GM19328 (cell line): ENCODE data around the gene KISS1R.
"Not testable (repeated sequence)": the region's sequence is repeated elsewhere in the genome, so short reads cannot be mapped to it uniquely, and the experiment has no call there.

Source experiments
- ATAC-seq: cut with Tn5 transposase; IDR thresholded peaks from one replicate; pipeline ENCODE4 v1.9.1; 2021; ENCODE audit warnings: mild to moderate bottlenecking, moderate library complexity; ENCODE audit not compliant: unreplicated experiment

The KISS1R gene

DNA sequence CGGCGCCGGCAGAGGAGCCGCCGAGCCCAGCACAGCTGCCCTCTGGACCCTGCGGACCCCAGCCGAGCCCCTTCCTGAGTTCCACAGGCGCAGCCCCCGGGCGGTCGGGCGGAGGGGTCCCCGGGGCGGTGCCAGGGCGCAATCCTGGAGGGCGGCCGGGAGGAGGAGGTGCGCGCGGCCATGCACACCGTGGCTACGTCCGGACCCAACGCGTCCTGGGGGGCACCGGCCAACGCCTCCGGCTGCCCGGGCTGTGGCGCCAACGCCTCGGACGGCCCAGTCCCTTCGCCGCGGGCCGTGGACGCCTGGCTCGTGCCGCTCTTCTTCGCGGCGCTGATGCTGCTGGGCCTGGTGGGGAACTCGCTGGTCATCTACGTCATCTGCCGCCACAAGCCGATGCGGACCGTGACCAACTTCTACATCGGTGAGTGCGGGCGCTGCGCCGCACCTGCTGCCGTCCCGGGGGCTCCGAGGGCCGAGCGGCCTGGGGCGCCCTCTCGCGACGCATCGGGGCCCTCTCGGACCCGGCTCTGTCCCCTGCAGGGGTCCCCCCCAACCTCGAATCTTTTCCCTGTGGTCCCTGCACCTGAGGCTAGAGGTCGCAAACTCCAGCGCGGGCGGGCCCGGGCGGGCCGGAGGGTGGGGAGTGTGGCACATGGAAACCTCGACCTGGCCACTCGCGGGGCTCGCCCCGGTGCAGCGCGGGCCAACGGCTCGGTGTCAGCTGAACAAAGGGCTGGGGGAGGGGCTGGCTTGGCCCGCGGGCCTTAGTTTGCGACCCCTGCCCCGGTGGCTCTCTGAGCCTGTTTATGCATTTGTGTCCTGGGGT is at the start of gene KISS1R:
TSS of gene KISS1R (plus strand) at position 11 of the 829 bp plus-strand sequence. CDS start at position 181, 170 bp downstream.
- no peak for ATAC-seq

DNA sequence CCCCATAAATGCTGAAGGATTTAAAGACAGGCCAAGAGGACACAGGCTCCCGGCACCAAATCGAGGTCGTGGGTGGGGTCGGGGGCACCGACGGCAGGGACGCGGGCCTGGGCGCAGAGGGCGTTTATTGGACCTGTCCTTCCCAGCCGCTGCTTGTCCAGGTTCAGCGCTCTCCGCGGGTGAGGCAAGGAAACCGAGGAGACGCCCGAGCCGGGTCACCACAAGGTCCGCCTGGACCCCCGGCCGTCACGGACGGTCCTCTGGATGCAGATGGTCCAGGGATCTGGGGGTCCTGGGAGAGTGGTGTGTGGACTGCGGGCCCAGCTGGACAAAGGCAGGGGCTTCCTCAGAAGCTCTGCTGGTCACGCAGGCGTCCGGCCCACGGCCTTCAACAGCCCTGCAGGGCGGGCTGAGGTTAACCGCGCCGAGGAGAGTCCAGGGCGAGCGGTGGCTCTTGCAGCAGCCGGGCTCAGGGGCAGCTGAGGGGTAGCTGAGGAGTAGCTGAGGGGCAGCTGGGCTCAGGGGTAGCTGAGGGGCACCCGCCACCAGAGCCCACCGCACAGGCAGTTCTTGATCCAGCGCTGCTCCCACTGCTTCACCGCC is 49.2 kb upstream of the KISS1R start:
- ATAC-seq, result no peak

DNA sequence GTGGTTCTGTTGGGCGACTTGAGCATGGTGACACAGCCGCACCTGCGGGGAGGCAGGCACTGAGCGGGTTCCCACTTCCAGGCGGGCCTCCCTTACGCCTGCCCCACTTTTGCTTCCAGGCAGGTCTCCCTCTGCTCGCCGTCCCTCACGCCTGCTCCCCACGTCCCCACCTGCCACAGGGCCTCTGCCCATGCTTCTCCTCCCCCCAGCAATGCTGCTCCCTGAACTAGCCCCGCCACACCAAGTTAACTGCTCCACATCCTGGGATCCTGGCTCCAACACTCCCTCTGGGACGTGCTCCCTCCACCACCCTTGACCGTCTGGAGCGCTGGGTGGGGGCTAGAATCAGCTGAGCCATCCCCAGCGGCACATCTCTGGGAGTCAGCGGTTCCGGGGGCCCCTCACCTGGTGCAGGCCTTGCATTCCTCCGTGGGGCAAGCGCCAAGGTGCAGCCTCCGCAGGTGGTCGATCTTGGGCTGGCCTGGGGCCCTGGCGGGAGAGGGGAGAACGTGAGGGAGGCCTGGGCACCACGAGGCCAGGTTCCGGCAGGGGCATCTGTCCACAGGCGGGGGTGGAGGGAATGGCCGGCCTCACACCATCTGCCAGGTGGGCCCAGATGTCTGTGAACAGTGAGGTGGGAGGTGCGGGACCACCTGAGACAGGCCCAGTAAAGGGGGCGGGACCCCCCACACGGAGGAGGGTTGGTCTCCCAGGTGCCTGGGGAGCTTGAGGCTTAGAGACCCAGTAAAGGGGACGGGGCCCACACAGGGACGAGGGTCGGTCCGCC is 48.5 kb upstream of the KISS1R start:
- ATAC-seq, result no peak

DNA sequence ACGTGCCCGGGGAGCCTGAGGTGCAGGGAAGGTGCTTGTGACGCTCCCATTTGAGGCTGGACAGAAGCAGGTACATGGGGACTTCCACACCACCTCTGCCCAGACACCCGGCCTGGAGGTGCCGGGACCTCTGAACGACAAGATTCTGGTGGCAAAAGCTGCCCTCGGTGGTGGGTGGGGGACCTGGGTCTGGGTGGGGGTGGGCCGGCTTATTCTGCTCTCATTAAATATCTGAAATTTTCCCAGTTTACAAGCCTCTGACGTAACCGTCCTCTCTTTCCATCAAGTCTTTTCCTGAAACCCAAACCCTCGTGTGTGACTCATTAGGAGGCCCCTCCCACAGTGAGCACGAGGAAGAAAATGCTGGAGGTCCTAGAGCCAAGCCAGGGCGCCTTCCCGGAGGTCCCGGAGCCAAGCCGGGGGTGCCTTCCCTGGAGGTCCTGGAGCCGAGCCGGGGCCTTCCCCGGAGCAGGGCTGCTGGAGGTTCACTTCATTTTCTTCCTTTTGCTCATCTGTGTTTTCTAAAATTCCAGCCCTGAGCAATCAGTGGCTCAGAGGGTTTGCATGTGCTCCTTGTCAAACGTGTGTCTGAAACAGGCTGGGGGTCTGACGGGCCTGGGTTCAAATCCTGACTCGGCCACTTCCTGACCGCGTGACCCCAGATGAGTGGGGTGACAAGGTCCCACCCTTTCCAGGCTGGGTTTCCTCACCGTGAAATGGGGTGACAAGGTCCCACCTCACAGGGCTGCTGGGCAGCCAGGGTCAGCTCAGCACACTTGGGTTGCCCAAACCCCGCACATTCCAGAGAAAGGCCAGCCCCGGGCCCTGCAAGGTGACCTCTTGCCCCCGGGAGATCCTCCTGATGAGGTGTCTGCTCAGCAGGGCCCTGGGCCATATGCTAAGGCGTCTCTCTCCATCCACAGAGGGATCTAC is 47.6 kb upstream of the KISS1R start:
- ATAC-seq, result no peak

DNA sequence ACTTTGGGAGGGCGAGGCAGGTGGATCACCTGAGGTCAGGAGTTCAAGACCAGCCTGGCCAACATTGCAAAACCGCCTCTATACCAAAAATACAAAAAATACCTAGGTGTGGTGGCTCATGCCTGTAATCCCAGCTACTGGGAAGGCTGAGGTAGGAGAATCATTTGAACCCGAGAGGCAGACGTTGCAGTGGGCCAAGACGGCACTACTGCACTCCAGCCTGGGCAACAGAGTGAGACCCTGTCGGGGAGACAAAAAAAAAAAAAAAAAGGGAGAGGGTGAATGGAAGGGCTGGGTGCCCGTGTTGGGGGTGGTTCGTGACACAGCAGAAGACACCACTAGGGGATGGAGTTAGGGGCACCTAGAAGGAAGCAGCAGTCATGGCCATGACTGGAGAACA is 46.8 kb upstream of the KISS1R start:
- no peak for ATAC-seq

DNA sequence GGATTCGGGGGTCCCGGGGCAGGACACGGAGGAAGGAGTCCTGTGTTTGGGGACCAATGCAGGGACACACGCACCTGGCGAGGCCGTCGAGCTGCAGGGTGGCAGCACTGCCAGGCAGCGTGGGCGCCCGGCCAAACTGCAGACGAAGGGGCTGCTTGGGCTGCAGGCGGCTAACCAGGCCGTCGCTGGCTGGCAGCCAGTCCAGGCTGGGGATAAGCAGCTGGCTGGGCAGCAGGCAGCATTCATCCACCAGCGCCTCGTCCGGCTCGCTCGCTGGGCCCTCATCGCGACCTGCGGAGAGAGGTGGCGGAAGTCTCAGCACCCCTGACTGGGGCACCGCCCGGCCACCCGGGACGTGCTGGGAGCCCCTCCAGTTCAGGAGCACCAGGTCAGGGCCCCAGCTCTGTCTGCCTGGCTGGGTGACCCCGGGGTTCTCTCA is 46.2 kb upstream of the KISS1R start:
- ATAC-seq, result no peak

DNA sequence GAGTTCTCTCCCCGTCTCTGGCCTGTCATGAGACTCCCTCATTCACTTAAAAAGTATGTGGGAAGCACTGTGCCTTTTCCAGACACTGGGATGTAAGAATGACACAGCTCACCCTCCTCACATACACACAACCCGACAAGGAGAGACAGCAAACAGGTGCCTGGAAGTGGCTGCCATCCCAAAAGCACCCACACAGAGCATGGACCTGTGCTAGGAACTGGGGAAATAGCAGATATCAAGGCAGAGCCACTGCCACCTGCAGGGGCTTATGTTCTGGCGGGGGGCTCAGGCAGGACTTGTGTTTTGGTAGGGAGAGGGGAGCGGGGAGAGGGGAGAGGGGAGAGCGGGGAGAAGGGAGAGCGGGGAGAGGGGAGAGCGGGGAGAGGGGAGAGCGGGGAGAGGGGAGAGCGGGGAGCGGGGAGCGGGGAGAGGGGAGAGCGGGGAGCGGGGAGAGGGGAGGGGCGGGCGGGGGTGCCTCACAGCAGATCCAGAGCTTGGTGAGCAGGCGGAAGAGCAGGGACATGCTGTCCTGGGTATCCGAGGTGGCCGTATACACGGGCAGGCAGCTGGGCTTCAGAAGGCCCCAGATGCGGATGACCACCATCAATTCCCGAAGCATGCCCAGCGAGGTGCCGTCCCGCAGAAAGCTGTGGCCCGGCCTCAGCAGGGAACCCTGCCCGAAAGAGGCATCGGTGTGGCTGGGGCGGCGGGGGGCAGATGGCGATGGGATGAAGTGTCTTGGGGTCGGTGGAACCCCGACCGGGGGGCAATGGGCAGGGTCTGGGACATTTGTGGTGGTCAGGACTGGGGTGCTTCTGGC is 45.5 kb upstream of the KISS1R start:
- ATAC-seq, result no peak

DNA sequence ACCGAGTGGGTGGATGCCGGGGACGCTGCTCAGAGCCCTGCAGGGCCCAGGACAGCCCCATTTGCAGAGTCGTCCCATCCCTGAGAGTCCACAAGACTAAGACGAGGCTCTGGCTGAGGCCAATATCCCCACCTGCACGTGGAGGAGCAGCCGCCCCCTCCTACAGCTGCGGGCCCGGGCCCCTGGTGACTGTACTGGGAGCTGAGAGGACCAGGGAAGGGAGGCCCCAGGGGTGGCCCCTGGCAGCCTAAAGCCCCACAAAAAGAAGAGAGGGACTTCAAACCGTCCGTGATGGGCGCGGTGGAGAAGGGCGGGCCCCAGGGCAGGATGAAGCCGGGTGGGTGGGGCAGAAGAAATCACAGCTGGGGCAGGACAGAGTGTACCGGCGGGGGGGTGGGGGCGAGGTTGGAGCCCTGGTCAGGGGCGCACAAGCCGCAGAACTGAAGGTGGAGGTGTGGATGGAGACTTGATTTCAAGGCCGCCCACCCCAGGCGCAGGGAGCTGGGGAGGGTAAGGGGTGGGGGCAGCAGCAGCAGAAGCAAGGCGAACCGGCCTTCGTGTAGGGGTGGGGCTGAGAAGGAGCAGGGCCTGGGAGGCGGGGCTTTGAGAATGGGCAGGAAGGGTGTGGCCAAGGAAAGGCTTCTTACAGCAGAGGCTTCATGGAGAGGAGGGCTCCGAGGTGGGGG is 44.7 kb upstream of the KISS1R start:
- ATAC-seq, result no peak

DNA sequence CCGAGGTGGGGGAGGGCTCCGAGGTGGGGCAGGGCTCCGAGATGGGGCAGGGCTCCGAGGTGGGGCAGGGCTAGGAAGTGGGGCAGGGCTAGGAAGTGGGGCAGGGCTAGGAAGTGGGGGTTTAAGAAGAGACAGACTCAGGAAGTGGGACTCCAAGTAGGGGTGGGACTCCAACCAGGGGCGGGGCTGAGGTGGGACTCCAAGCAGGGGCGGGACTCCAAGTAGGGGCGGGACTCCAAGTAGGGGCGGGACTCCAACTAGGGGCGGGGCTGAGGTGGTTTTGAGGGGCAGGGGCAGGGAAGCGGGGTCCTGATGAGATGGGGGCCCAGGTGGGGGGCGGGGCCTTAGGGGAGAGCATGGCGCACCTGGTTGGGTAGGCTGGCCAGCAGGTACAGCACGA is 44.0 kb upstream of the KISS1R start:
- ATAC-seq, result no peak

DNA sequence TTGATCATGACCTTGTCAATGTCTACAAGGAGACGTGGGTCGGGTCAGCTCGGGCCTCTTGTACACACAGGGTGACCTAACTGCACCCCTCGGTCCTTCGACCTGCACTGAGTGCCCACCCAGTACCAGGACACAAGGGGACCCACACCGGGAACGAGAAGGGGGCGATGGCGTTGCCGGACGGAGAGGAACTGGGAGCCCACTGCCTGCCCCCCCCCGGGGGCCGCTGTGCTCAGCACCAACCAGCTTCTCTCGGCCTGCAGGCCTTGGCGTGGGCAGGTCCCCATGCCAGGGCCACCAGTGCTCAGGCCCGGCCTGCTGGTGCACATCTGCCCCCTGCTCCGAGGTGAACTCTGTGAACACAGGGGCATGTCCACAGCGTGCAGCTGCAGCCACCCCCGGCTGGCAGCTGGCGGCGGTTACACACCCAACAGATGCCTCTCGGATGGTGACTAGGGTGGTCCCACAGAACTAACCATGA is 43.5 kb upstream of the KISS1R start:
- ATAC-seq, result no peak

DNA sequence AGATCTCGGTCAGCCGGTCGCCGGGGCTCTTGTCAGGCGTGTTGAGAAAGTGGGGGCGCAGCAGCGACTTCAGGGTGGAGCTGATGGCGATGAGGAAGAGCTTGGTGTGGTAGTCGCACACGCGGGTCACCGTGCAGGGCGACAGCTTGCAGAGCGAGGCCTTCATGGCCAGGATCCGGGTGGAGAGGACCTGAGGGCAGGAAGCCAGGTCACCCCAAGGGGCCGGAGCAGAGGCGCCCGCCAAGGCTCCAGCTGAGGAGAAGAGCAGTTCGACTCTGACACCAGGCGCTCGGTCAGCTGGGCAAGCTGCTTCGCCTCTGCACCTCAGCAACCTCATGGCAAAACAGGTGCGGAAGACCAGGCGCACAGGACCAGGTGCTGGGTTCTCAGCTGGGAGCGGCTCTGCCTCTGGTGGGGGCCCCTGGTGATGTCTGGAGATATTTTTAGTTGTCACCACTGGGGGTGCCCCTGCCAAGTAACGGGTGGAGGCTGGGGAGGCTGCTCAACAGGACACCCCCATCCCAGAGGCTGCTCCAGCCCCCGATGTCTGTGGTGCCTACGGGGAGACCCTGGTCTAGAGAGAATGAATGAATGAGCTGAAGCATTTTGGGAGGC is 41.8 kb upstream of the KISS1R start:
- no peak for ATAC-seq

DNA sequence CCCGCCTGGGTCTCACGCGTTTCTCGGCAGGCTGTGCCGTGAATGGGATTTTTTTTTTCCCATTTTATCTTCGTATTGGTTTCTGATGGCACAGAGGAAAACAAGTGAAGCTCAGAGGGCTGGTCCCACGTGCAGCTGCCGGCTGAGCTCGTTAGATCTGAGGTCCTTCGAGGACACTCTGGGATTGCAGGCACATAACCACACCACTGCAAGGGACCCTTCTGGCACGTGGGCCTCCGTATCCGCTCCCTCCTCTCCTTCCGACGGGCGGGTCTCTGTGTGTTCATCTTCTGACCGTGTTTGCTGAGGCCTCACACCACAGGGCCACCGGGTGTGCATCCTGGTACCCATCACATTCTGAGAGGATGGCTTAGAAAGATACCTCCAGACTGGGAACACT is 41.0 kb upstream of the KISS1R start:
- no peak for ATAC-seq

DNA sequence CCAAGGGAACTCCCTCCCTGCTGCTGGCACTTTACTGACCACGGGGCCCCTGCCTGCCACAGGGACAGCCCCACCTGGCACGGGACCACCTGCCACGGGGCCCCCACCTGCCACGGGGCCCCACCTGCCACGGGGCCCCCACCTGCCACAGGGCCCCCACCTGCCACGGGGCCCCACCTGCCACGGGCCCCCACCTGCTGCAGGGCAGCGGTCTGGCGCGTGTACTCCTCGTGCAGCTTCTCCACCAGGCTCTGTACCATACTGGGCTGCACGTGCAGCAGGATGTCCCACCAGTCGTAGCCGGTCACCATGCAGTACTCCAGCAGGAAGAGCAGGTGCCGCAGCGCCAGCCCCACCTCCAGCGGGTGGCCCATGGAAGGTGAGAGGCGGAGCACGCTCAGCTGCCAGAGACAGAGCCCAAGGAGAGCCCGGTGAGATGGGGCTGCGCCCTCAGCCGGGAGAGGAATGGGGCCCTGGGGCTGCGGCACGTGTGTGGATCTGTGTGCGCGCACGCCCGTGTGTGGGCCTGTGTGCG is 40.3 kb upstream of the KISS1R start:
- no peak for ATAC-seq

DNA sequence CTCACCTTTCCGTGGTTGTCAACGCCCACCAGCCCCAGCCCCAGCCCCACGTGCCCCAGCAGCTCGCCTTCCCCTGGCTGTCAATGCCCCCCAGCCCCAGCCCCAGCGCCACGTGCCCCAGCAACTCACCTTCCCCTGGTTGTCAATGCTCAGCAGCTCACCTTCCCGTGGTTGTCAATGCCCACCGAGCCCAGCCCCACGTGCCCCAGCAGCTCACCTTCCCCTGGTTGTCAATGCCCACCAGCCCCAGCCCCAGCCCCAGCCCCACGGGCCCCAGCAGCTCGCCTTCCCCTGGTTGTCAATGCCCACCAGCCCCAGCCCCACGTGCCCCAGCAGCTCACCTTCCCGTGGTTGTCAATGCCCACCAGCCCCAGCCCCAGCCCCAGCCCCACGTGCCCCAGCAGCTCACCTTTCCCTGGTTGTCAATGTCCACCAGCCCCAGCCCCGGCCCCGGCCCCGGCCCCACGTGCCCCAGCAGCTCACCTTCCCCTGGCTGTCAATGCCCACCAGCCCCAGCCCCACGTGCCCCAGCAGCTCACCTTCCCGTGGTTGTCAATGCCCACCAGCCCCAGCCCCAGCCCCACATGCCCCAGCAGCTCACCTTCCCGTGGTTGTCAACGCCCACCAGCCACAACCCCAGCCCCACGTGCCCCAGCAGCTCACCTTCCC is 39.0 kb upstream of the KISS1R start:
- ATAC-seq, result not testable (repeated sequence)

DNA sequence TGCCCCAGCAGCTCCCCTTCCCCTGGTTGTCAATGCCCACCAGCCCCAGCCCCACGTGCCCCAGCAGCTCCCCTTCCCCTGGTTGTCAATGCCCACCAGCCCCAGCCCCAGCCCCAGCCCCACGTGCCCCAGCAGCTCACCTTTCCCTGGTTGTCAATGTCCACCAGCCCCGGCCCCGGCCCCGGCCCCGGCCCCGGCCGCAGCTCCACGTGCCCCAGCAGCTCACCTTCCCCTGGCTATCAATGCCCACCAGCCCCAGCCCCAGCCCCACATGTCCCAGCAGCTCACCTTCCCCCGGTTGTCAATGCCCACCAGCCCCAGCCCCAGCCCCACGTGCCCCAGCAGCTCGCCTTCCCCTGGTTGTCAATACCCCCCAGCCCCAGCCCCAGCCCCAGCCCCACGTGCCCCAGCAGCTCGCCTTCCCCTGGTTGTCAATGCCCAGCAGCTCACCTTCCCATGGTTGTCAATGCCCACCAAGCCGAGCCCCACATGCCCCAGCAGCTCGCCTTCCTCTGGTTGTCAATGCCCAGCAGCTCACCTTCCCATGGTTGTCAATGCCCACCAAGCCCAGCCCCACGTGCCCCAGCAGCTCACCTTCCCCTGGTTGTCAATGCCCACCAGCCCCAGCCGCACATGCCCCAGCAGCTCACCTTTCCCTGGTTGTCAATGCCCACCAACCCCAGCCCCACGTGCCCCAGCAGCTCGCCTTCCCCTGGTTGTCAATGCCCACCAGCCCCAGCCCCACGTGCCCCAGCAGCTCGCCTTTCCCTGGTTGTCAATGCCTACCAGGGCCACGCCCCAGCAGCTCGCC is 38.2 kb upstream of the KISS1R start:
- not testable (repeated sequence) for ATAC-seq

DNA sequence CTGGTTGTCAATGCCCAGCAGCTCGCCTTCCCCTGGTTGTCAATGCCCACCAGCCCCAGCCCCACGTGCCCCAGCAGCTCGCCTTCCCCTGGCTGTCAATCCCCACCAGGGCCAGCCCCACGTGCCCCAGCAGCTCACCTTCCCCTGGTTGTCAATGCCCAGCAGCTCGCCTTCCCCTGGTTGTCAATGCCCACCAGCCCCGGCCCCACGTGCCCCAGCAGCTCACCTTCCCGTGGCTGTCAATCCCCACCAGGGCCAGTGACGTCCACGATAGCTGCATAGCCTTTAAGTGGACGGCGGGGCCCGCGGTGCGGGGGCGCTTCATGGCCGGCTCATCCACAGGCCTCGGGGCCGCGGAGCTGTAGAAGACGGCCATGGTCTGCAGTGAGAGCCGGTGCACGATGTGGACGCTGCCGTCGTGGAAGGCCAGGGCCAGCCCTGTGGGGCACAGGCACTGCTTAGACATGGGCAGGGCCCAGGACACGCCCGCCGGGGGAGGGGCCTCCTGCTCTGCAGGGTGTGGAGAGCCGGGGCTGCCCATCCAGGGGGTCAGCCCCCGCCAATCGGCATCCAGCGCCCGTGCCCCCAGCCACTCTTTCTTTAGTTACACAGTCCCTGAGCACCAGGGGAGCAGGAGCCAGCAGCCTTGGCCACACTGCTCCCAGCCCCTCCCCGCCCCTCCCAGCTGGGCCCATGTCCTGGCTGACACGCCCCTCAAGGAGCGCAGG is 37.3 kb upstream of the KISS1R start:
- ATAC-seq, result no peak
